GM18870 (cell line): Measurements from ENCODE around the gene PATJ.
"Not testable (repeated sequence)": the region's sequence is repeated elsewhere in the genome, so short reads cannot be mapped to it uniquely, and the experiment has no call there.

Experiments
- ATAC-seq: cut with Tn5 transposase; IDR thresholded peaks from one replicate; pipeline ENCODE4 v1.9.1; 2021; ENCODE audit warnings: moderate library complexity; ENCODE audit not compliant: unreplicated experiment

The PATJ gene

GRCh38 chr1:61941794-61942193 lies 199.5 kb downstream of the PATJ start:
- ATAC-seq: no peak

- no peak for ATAC-seq
These were observed 200.6 kb downstream of the PATJ start for GRCh38 chr1:61942856-61943255.

GRCh38 chr1:61948685-61949084 lies 206.4 kb downstream of the PATJ start:
- not testable (repeated sequence) for ATAC-seq

- ATAC-seq: no peak
These were observed 208.1 kb downstream of the PATJ start for GRCh38 chr1:61950418-61950817.

- no peak for ATAC-seq
These were observed 209.7 kb downstream of the PATJ start for GRCh38 chr1:61951731-61952580.

GRCh38 chr1:61952675-61953074 lies 210.4 kb downstream of the PATJ start:
- no peak for ATAC-seq

- ATAC-seq: no peak
These were observed 211.0 kb downstream of the PATJ start for GRCh38 chr1:61953076-61953789.

- ATAC-seq: no peak
These were observed 211.5 kb downstream of the PATJ start for GRCh38 chr1:61953790-61954150.

GRCh38 chr1:61955261-61955660 lies 213.0 kb downstream of the PATJ start:
- no peak for ATAC-seq

GRCh38 chr1:61956016-61956645 lies 213.9 kb downstream of the PATJ start:
- no peak for ATAC-seq

GRCh38 chr1:61956784-61957183 lies 214.5 kb downstream of the PATJ start:
- no peak for ATAC-seq

GRCh38 chr1:61961009-61961408 lies 218.7 kb downstream of the PATJ start:
- no peak for ATAC-seq

GRCh38 chr1:61962631-61963030 lies 220.4 kb downstream of the PATJ start:
- ATAC-seq: no peak

GRCh38 chr1:61966450-61967225 lies 224.4 kb downstream of the PATJ start:
- ATAC-seq: not testable (repeated sequence)

GRCh38 chr1:61967750-61968149 lies 225.5 kb downstream of the PATJ start:
- ATAC-seq: no peak

- no peak for ATAC-seq
These were observed 226.6 kb downstream of the PATJ start for GRCh38 chr1:61968869-61969268.

- ATAC-seq: no peak
These were observed 231.0 kb downstream of the PATJ start for GRCh38 chr1:61973100-61973837.

GRCh38 chr1:61975638-61976037 lies 233.4 kb downstream of the PATJ start:
- no peak for ATAC-seq

- no peak for ATAC-seq
These were observed 234.3 kb downstream of the PATJ start for GRCh38 chr1:61976566-61976965.

GRCh38 chr1:61978796-61979195 lies 236.5 kb downstream of the PATJ start:
- no peak for ATAC-seq
